MCF 10A (cell line): ENCODE data around the gene LCP2. TPM values are rescaled to one million over a fixed set of nuclear protein-coding genes. Genes with fewer than 3 reads are reported as not detected.

Experiments
- BruUV-seq: library from RNA; stranded (reverse); fragments of 400-500 nt; replicated peaks from 2 replicates; lab custom pipeline; 2021; lab: Mats Ljungman, UMichigan
- CTCF ChIA-PET: fragments of 300-600 bp; sonication (Branson Sonifier 250); formaldehyde crosslinking; extraction: SDS; loops from one replicate; lab custom pipeline; 2021; ENCODE audit warnings: antibody characterized with exemption, inconsistent platforms; lab: Yijun Ruan, JAX
- POLR2A ChIA-PET: fragments of 300-600, 350-650 bp; sonication (Branson Sonifier 250); formaldehyde crosslinking; extraction: SDS; loops from one replicate; lab custom pipeline; 2020; ENCODE audit warnings: antibody characterized with exemption, inconsistent platforms; lab: Yijun Ruan, JAX
- DNase-seq: peaks from one replicate; pipeline ENCODE4 v3.0.0-alpha.2; 2018; ENCODE audit not compliant: unreplicated experiment
- H3K27ac Mint-ChIP-seq: one replicate; pipeline ENCODE4 v1.8.0; 2022; ENCODE audit warnings: mild to moderate bottlenecking, low read depth, mixed read lengths; ENCODE audit not compliant: unreplicated experiment
- H3K27me3 Mint-ChIP-seq: one replicate; pipeline ENCODE4 v1.8.0; 2022; ENCODE audit warnings: mixed read lengths; ENCODE audit not compliant: insufficient read depth, unreplicated experiment
- H3K36me3 Mint-ChIP-seq: one replicate; pipeline ENCODE4 v1.8.0; 2022; ENCODE audit warnings: mild to moderate bottlenecking, moderate library complexity, mixed read lengths; ENCODE audit not compliant: insufficient read depth, unreplicated experiment
- H3K4me1 Mint-ChIP-seq: one replicate; pipeline ENCODE4 v1.8.0; 2022; ENCODE audit warnings: mixed read lengths; ENCODE audit not compliant: insufficient read depth, unreplicated experiment
- H3K4me3 Mint-ChIP-seq: one replicate; pipeline ENCODE4 v1.8.0; 2022; ENCODE audit warnings: mild to moderate bottlenecking, moderate library complexity, mixed read lengths; ENCODE audit not compliant: unreplicated experiment
- H3K9me3 Mint-ChIP-seq: one replicate; pipeline ENCODE4 v1.8.0; 2022; ENCODE audit warnings: mixed read lengths; ENCODE audit not compliant: unreplicated experiment
- intact Hi-C: fragments of 100-400 bp; cut with micrococcal nuclease; formaldehyde crosslinking; loops from 2 replicates; pipeline ENCODE4 v1.14.1; 2022
- total RNA-seq: library from RNA; stranded (reverse); gene quantifications from 2 replicates; pipeline ENCODE4 v1.2.3, GENCODE V29; 2022
- TF ChIP-seq, protein P1 (sequence below): fragments of 200-600 bp; IDR thresholded peaks from one replicate; pipeline ENCODE4 v1.8.0; 2022; ENCODE audit warnings: antibody characterized with exemption, mild to moderate bottlenecking; ENCODE audit not compliant: unreplicated experiment

LCP2 gene
- total RNA-seq, 1 experiment from 2014 or later: not detected

DNA sequence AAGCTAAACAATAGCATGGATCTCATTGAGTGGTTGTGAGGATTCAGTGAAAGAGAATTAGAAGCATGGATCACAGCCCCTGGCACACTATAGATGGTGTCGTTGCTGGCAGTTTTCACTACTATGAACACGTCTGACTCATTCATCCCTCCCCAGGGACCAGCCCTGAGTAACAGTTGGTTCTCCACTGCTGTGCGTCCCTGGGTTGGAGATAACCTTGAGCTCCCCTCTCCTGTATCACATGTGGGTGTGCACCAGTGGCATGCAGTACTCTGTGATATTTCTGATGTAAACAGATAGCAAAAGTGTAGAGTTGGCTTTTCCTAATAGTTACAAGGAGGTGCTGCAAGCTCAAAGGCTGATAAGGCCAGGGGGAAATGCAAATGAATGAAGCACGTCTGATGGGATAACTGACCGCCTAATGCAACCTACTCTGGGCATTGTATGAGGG lies 8.8 kb upstream of the LCP2 start:
- BruUV-seq: no TSS peak
- H3K36me3 Mint-ChIP-seq: peaks cover 6% of the 10 kb centered on the region
- POLR2A ChIA-PET: interaction anchor here (0.6 to 1.0 kb wide), 3 partner anchors 54 to 308 kb away, joined by 3 to 4 read pairs (median 3); no protein-coding TSS in a partner anchor
- intact Hi-C loops: no loop called here
- DNase-seq: peak; percentile 83
- H3K9me3 Mint-ChIP-seq: no peaks in the 10 kb centered on the region
- H3K27me3 Mint-ChIP-seq: no peaks in the 10 kb centered on the region
- H3K4me3 Mint-ChIP-seq: no peak overlapping the region
- TF ChIP-seq, protein P1, sequence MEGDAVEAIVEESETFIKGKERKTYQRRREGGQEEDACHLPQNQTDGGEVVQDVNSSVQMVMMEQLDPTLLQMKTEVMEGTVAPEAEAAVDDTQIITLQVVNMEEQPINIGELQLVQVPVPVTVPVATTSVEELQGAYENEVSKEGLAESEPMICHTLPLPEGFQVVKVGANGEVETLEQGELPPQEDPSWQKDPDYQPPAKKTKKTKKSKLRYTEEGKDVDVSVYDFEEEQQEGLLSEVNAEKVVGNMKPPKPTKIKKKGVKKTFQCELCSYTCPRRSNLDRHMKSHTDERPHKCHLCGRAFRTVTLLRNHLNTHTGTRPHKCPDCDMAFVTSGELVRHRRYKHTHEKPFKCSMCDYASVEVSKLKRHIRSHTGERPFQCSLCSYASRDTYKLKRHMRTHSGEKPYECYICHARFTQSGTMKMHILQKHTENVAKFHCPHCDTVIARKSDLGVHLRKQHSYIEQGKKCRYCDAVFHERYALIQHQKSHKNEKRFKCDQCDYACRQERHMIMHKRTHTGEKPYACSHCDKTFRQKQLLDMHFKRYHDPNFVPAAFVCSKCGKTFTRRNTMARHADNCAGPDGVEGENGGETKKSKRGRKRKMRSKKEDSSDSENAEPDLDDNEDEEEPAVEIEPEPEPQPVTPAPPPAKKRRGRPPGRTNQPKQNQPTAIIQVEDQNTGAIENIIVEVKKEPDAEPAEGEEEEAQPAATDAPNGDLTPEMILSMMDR: no peak
- peaks cover 18% of the 10 kb centered on the region for H3K4me1 Mint-ChIP-seq
- peak overlapping the region; percentile 53 for H3K27ac Mint-ChIP-seq
- CTCF ChIA-PET: interaction anchor here (1.5 to 2.1 kb wide), 3 partner anchors 10 to 40 kb away, joined by 4 to 8 read pairs (median 6); no protein-coding TSS in a partner anchor

DNA sequence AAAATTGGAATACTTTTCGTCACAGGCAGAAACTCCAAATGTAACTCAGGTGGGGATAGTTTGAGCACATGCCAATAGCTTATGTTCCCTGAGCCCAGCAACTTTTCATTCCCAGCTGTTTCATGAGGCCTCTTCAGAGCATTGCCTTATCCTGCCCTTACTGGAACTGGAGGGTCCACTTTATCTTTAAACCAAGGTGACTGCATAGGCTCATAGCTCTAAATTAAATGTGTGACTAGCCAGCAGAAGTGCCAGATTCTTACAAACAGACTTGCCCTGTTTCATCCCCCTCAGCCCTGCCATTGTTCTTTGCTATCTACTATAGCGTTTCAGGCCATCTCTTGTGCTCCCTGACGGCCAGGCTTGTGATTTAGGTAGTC lies 8.1 kb upstream of the LCP2 start:
- no TSS peak for BruUV-seq
- POLR2A ChIA-PET: interaction anchor here (1.0 kb wide), 1 partner anchor 53 kb away, joined by 3 read pairs; no protein-coding TSS in a partner anchor
- peak overlapping the region; percentile 53 for H3K27ac Mint-ChIP-seq
- CTCF ChIA-PET: interaction anchor here (1.5 to 3.2 kb wide), 3 partner anchors 37 to 80 kb away, joined by 6 to 11 read pairs (median 8); no protein-coding TSS in a partner anchor
- H3K4me1 Mint-ChIP-seq: peaks cover 15% of the 10 kb centered on the region
- H3K36me3 Mint-ChIP-seq: peaks cover 6% of the 10 kb centered on the region
- no peak for DNase-seq
- no peaks in the 10 kb centered on the region for H3K9me3 Mint-ChIP-seq
- no peaks in the 10 kb centered on the region for H3K27me3 Mint-ChIP-seq
- H3K4me3 Mint-ChIP-seq: no peak overlapping the region
- TF ChIP-seq, protein P1: no peak
- intact Hi-C loops: no loop called here

DNA sequence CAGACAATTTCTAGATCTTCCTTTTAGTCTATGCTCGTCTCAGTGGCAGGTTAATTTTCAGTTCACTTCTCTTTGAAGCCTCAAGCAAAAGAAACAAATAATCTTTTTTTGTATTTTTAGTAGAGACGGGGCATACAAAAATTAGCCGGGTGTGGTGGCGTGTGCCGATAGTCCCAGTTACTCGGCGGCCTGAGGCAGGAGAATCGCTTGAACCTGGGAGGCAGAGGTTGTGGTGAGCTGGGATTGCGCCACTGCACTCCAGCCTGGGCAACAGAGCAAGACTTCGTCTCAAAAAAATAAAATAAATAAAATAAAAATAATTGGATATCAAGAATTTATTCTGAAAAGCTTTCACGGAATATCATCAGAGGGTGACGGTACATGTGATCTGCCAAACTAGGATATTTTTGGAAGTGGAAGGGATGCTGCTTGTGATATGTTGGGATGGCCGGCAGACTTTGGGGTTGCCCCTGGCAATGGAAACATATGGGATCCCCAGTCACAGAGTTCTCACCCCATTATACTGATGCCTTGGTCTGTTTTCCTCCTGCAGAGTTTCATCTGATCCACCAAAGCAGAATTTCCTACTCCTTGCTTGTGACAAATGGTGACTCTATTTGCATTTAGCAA lies 7.6 kb upstream of the LCP2 start:
- no TSS peak for BruUV-seq
- H3K4me3 Mint-ChIP-seq: no peak overlapping the region
- peaks cover 6% of the 10 kb centered on the region for H3K36me3 Mint-ChIP-seq
- no peak overlapping the region for H3K27ac Mint-ChIP-seq
- TF ChIP-seq, protein P1: no peak
- no peaks in the 10 kb centered on the region for H3K27me3 Mint-ChIP-seq
- CTCF ChIA-PET: interaction anchor here (1.5 to 3.2 kb wide), 3 partner anchors 36 to 80 kb away, joined by 6 to 11 read pairs (median 8); no protein-coding TSS in a partner anchor
- no peaks in the 10 kb centered on the region for H3K9me3 Mint-ChIP-seq
- DNase-seq: no peak
- H3K4me1 Mint-ChIP-seq: peaks cover 15% of the 10 kb centered on the region
- intact Hi-C loops: no loop called here
- POLR2A ChIA-PET: no interaction called here

DNA sequence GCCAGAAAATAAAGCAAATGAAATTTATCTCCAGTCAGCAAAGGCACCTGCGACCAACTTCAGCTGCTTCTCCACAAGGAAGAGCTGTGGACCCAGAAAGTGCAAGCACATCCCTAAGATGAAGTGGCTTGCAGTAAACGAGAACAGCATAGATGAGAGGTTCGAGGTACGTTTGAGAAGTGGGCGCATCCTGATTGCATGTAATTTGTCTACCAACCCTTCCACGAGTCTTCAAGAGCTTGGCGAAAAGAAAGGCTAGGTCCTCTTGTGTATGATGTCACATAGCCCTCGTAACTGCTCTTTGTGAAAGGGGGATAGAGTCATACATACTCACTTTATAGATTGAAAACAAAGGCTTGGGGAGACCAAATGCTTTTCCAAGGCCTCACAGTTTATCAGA lies 6.0 kb upstream of the LCP2 start:
- no peaks in the 10 kb centered on the region for H3K27me3 Mint-ChIP-seq
- intact Hi-C loops: no loop called here
- H3K36me3 Mint-ChIP-seq: peaks cover 6% of the 10 kb centered on the region
- DNase-seq: no peak
- no peak overlapping the region for H3K4me3 Mint-ChIP-seq
- H3K27ac Mint-ChIP-seq: no peak overlapping the region
- ChIA-PET POLR2A (no interaction called here), CTCF (interaction anchor here (1.9 to 3.2 kb wide), 2 partner anchors 11 to 78 kb away, joined by 5 to 11 read pairs; no protein-coding TSS in a partner anchor)
- H3K9me3 Mint-ChIP-seq: no peaks in the 10 kb centered on the region
- peaks cover 15% of the 10 kb centered on the region for H3K4me1 Mint-ChIP-seq
- BruUV-seq: no TSS peak
- TF ChIP-seq, protein P1: no peak
